ENCODE results near the gene ING5. TPM values are rescaled to one million over a fixed set of nuclear protein-coding genes. Genes with fewer than 3 reads are reported as not detected.

Gene ING5
- total and polyA plus RNA-seq, 7 donors = 14.5 to 25.4 (median 18.9) TPM

DNA sequence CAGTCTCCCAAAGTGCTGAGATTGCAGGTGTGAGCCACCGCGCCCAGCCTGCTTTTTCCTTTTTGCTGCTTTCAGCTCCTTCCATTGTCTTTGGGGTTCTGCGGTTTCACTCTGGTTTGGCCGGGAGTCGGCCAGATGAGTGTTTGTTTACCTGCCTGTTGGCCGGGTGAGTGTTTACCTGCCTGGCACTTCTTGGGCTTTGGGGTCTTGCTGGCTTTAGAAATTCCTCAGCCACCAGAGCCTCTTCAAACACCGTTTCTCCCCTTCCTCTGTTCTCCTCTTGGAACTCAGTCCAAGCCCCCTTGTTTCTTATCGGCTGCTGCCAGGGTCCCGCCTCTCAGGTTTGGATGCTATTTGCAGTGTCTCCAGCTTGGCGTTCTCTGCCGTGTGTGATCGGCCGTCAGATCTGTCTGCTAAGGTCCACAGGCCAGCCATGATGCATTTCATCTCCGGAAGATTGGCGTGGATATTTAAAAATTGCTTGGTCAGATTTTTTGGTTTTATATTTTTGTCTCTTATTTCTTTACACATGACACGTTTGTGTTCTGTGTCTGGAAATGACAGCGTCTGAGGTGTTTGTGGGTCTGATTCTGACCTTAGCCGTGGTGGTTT, 60.6 kb downstream of the ING5 start:
- intact Hi-C loops (cut with DNase I) = no loop called here
- DNase-seq (no peak), ATAC-seq (no peak)
- peaks cover 3 to 32% of the 10 kb centered on the region in 2 donors for H3K36me3 ChIP-seq (ENCODE audit: insufficient read depth in 1 of 2, low read depth in 1 of 2)
- H3K4me3 ChIP-seq = no peak overlapping the region
- TF ChIP-seq, protein P1, sequence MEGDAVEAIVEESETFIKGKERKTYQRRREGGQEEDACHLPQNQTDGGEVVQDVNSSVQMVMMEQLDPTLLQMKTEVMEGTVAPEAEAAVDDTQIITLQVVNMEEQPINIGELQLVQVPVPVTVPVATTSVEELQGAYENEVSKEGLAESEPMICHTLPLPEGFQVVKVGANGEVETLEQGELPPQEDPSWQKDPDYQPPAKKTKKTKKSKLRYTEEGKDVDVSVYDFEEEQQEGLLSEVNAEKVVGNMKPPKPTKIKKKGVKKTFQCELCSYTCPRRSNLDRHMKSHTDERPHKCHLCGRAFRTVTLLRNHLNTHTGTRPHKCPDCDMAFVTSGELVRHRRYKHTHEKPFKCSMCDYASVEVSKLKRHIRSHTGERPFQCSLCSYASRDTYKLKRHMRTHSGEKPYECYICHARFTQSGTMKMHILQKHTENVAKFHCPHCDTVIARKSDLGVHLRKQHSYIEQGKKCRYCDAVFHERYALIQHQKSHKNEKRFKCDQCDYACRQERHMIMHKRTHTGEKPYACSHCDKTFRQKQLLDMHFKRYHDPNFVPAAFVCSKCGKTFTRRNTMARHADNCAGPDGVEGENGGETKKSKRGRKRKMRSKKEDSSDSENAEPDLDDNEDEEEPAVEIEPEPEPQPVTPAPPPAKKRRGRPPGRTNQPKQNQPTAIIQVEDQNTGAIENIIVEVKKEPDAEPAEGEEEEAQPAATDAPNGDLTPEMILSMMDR (IDR thresholded peaks at IDR 0.05) = no peak
- no peaks in the 10 kb centered on the region for H3K4me1 ChIP-seq
- 84 to 89% (median 87%) methylated on average over 18 of the region's 18 CpGs for WGBS, 3 donors
- no peaks in the 10 kb centered on the region for H3K27me3 ChIP-seq (ENCODE audit: insufficient read depth in 3 of 3, low read length in 2 of 3)
- no peaks in the 10 kb centered on the region for H3K9me3 ChIP-seq
- H3K27ac ChIP-seq = no peak overlapping the region

DNA sequence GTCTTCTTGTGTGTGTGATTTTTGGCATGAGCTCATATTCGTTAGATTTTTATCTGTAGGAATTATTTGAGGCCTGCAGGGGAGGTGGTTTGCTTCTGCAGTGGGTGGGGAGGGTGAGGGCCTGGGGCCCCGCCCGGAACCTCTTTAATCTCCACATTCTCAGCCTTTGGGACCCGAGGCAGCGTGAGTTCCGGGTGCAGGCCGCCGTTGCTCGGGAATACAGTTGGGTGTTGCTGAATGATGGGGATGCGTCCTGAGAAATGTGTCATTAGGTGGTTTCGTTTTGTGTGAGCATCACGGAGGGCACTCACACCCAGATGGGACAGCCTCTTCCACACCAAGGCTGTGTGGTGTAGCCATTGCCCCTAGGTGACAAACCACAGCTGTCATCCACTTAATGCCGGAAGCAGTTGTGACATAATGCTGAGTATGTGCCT, 61.1 kb downstream of the ING5 start:
- TF ChIP-seq, protein P1 (IDR thresholded peaks at IDR 0.05) = no peak
- WGBS, 3 donors = 87 to 94% (median 92%) methylated on average over 13 of the region's 13 CpGs
- Histone ChIP-seq H3K27ac (no peak overlapping the region), H3K36me3 (ENCODE audit: insufficient read depth in 1 of 2, low read depth in 1 of 2) (peaks cover 3 to 27% of the 10 kb centered on the region in 2 donors), H3K9me3 (no peaks in the 10 kb centered on the region), H3K4me1 (no peaks in the 10 kb centered on the region), H3K27me3 (ENCODE audit: insufficient read depth in 3 of 3, low read length in 2 of 3) (no peaks in the 10 kb centered on the region), H3K4me3 (no peak overlapping the region)
- intact Hi-C loops (cut with DNase I) = no loop called here
- DNase-seq (peak in 1 of 2 donors; percentile 19), ATAC-seq (no peak)

DNA sequence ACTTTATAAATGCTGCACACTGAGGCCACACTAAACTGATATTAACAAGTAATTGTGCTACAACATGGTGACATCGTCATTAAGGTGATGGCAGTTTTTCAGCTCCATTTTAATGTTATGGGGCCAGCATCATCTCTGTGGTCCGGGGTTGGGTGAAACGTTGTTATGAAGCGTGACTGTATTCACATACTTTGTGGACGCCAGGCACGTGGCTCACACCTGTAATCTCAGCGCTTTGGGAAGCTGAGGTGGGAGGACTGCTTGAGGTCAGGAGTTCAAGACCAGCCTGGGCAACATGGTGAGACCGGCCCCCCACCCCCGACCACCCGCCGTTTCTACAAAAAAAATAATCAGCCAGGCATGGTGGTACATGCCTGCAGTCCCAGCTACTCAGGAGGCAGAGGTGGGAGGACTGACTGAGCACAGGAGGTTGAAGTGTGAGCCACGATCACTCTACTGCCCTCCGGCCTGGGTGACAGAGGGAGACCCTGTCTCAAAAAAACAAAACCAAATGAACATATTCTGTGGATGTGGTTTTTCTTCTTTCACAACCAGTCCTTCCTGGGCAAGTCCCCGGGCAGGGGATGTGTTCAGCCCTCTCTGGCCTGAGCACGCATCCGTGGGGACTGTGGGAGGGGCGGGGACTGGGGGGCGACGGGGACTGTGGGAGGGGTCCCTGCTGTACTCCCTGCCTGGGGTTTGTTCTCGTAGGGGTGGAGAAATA, 61.9 kb downstream of the ING5 start:
- H3K4me3 ChIP-seq = no peak overlapping the region
- H3K9me3 ChIP-seq = no peaks in the 10 kb centered on the region
- H3K4me1 ChIP-seq = no peaks in the 10 kb centered on the region
- intact Hi-C loops (cut with DNase I) = no loop called here
- H3K36me3 ChIP-seq (ENCODE audit: insufficient read depth in 1 of 2, low read depth in 1 of 2) = peaks cover 3 to 23% of the 10 kb centered on the region in 2 donors
- H3K27me3 ChIP-seq (ENCODE audit: insufficient read depth in 3 of 3, low read length in 2 of 3) = no peaks in the 10 kb centered on the region
- TF ChIP-seq, protein P1 (IDR thresholded peaks at IDR 0.05) = no peak
- WGBS, 3 donors = 75 to 79% (median 78%) methylated on average over 20 of the region's 20 CpGs
- DNase-seq (no peak), ATAC-seq (no peak)
- no peak overlapping the region for H3K27ac ChIP-seq

DNA sequence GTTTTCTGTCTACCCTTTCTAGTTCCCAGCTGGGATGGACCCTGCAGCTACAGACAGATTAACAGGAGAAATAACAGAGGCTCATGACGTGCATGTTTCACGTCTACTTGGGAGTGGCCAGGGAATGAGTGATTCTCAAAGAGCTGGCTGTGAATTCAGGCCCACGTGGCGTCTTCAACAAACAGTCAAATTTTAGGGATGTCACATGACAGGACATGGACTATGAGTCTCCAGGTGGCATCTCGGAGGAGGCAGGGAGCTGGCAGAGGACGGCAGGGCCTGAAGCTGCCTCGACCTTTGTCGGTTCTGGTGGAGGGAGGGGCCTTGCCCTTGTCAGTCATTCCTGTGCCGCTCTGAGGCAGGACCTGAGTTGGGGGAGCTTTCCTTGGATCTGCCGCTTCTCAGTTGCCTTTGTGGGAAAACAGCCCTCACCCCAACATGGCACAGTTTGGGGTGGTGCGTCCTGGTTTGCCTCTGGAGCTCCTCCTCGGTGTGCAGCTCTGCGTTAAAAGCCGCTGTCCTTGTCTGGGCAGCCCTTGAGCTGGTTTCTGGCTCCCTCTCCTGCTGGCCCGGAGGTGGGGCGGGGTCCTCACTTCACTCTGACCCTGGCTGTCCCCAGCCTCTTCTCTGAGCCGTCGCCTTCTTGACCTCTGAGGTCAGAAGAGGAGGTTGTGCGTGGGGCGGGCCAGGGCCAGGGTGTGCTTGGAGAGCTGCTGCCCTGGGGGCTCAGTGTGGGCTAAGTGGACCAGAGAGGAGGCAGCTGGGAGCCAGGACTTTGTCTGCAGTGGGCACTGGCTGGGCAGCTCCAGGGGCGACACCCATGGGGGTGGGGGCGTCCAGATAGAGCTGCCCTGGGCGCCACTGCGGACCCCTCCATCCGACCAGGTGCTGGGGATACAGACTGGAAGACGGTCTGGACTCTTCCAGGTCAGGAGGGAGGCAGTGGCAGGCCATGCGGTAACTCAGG, 62.7 kb downstream of the ING5 start:
- Histone ChIP-seq H3K9me3 (no peaks in the 10 kb centered on the region), H3K36me3 (ENCODE audit: insufficient read depth in 1 of 2, low read depth in 1 of 2) (peaks cover under 1 to 15% of the 10 kb centered on the region in 2 donors), H3K27me3 (ENCODE audit: insufficient read depth in 3 of 3, low read length in 2 of 3) (no peaks in the 10 kb centered on the region), H3K4me1 (no peaks in the 10 kb centered on the region), H3K4me3 (no peak overlapping the region), H3K27ac (no peak overlapping the region)
- TF ChIP-seq, protein P1 (IDR thresholded peaks at IDR 0.05) = no peak
- no peak for DNase-seq
- intact Hi-C loops (cut with DNase I) = no loop called here
- no peak for ATAC-seq
- 86 to 87% (median 87%) methylated on average over 27 of the region's 27 CpGs for WGBS, 3 donors

Measured in psoas muscle (tissue), 8 donors.